Measurements from ENCODE around the gene AFF3. TPM values are rescaled to one million over a fixed set of nuclear protein-coding genes. Genes with fewer than 3 reads are reported as not detected.

AFF3 gene
- total and polyA plus RNA-seq, 2 of the 8 experiments (the other 6 are each of a cell fraction or from before 2014, with no cell fraction given): 0.27 to 3.0 TPM

DNA sequence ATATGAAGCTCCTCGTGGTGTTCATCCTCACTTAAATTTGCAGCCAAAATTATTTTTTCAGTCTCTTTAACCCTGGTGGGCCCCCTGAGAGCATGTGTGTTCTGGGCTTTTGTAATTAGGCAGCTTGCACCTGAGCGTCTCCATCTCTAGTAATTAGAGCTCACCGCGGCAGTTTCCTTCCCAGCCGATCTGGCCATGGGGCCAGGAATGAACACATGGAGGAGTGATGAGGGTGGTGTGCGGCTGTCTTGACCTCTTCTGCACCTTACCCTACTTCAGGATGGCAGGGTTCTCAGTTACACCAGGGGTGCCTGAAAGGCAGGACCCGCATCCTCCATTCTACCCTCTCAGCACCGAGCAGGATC is 98.5 kb downstream of the AFF3 start:
- H3K56ac ChIP-seq (replicated peaks; ENCODE audit: insufficient read length, low read depth, low read length): no peak overlapping the region
- H3K14ac ChIP-seq (ENCODE audit: insufficient read length): no peak overlapping the region
- no peak overlapping the region for H3K4me3 ChIP-seq (ENCODE audit: extremely low read depth in 1 of 4, insufficient read depth in 2 of 4, low read depth in 3 of 4, low read length in 4 of 4)
- H3K79me1 ChIP-seq (ENCODE audit: low read depth, low read length): no peaks in the 10 kb centered on the region
- no peaks in the 10 kb centered on the region for H3K23me2 ChIP-seq (ENCODE audit: low read depth, low read length)
- 93% methylated on average over 8 of the region's 8 CpGs; no CpG with 5 or more reads in 1 of the 2 experiments for WGBS, 2 experiments (ENCODE audit: extremely low coverage in 1 of 2, insufficient coverage in 1 of 2, insufficient read length in 1 of 2, insufficient replicate concordance in 2 of 2, low coverage in 1 of 2, low lambda C conversion rate in 2 of 2, missing lambda C conversion rate in 1 of 2)
- ChIA-PET CTCF (ENCODE audit: partially characterized antibody) (interaction anchor here (0.7 to 1.8 kb wide), 4 partner anchors 17 to 485 kb away, joined by 3 to 5 read pairs (median 3); no protein-coding TSS in a partner anchor), POLR2A (ENCODE audit: partially characterized antibody) (no interaction called here)
- no peak overlapping the region for H3K27ac ChIP-seq (ENCODE audit: low read depth, low read length)
- H2BK5ac ChIP-seq (ENCODE audit: low read depth, low read length): no peak overlapping the region
- H3K9me3 ChIP-seq (ENCODE audit: insufficient read depth in 2 of 2, low read depth in 1 of 2, low read length in 1 of 2): no peaks in the 10 kb centered on the region
- H4K20me1 ChIP-seq (replicated peaks in 1 of 2; ENCODE audit: control insufficient read depth in 1 of 2, insufficient read depth in 2 of 2, low read length in 2 of 2): no peaks in the 10 kb centered on the region
- no peak overlapping the region for H2AFZ ChIP-seq (ENCODE audit: low read length)
- no peak overlapping the region for H3K4ac ChIP-seq (replicated peaks; ENCODE audit: insufficient read length, low read depth, low read length)
- no peak overlapping the region for H3K9ac ChIP-seq (replicated peaks in 1 of 4; ENCODE audit: extremely low read depth in 1 of 4, low read depth in 3 of 4, low read length in 3 of 4)
- H4K5ac ChIP-seq (ENCODE audit: insufficient read length, low read depth, low read length): no peak overlapping the region
- no peak overlapping the region for H2BK15ac ChIP-seq (ENCODE audit: low read length)
- FAIRE-seq (no peak), DNase-seq (ENCODE audit: low read depth in 1 of 2, low spot score in 2 of 2) (no peak)
- H4K8ac ChIP-seq (ENCODE audit: extremely low read depth, insufficient read depth, low read length): no peak overlapping the region
- no peak overlapping the region for H3K23ac ChIP-seq (ENCODE audit: insufficient read length)
- H3K36me3 ChIP-seq (ENCODE audit: control insufficient read depth in 2 of 4, insufficient read depth in 4 of 4, low read length in 3 of 4): no peaks in the 10 kb centered on the region
- no peaks in the 10 kb centered on the region for H3K79me2 ChIP-seq (ENCODE audit: control insufficient read depth in 1 of 2, insufficient read depth in 2 of 2, low read length in 2 of 2)
- no peak overlapping the region for H4K91ac ChIP-seq (replicated peaks; ENCODE audit: insufficient read length, low read length)
- no peak overlapping the region for H2BK12ac ChIP-seq (ENCODE audit: low read depth, low read length)
- no peak overlapping the region for H3K4me2 ChIP-seq (ENCODE audit: insufficient read depth in 1 of 2, low read depth in 2 of 2, low read length in 2 of 2)
- no peak overlapping the region for H2AK5ac ChIP-seq (ENCODE audit: low read depth, low read length)
- no peak overlapping the region for H2BK120ac ChIP-seq (replicated peaks; ENCODE audit: low read depth, low read length)
- H3K27me3 ChIP-seq (replicated peaks in 1 of 4; ENCODE audit: control insufficient read depth in 3 of 4, extremely low read depth in 1 of 4, insufficient read depth in 3 of 4, low read length in 3 of 4): peaks cover 0 to 2% (median 0%) of the 10 kb centered on the region in 4 experiments; a peak in 1 of 7 replicates
- H3K4me1 ChIP-seq (replicated peaks in 1 of 4; ENCODE audit: control insufficient read depth in 3 of 4, insufficient read depth in 4 of 4, low read length in 3 of 4): peaks cover 0 to 7% (median 0%) of the 10 kb centered on the region in 4 experiments; a peak in 1 of 7 replicates
- H2BK20ac ChIP-seq (ENCODE audit: low read length): no peak overlapping the region
- no peak overlapping the region for H3K18ac ChIP-seq (ENCODE audit: extremely low read depth, low read length)
- TF ChIP-seq GTF2F1 (IDR thresholded peaks at IDR 0.05; ENCODE audit: borderline replicate concordance, low read depth, low read length) (no peak), CBX5 (IDR thresholded peaks at IDR 0.05; ENCODE audit: low read depth, low read length) (no peak), SRF (IDR thresholded peaks at IDR 0.05; ENCODE audit: low read depth, low read length) (no peak), EZH2 (IDR thresholded peaks at IDR 0.05; ENCODE audit: low read depth, low read length, severe bottlenecking) (no peak), HDAC2 (IDR thresholded peaks at IDR 0.05; ENCODE audit: borderline replicate concordance in 1 of 2, low read depth in 2 of 2, low read length in 2 of 2) (no peak), MAFK (IDR thresholded peaks at IDR 0.05; ENCODE audit: low read depth, low read length) (no peak), GABPA (IDR thresholded peaks at IDR 0.05; ENCODE audit: borderline replicate concordance, insufficient read depth, low read length) (no peak), EP300 (IDR thresholded peaks at IDR 0.05; ENCODE audit: borderline replicate concordance in 1 of 2, low read depth in 2 of 2, low read length in 2 of 2) (no peak), SP1 (IDR thresholded peaks at IDR 0.05; ENCODE audit: low read depth, low read length) (no peak), RXRA (IDR thresholded peaks at IDR 0.05; ENCODE audit: insufficient read depth, low read depth, low read length) (no peak), POLR2AphosphoS5 (IDR thresholded peaks at IDR 0.05; ENCODE audit: low read depth, low read length) (no peak), CTBP2 (IDR thresholded peaks at IDR 0.05; ENCODE audit: borderline replicate concordance, insufficient read depth, insufficient read length, low read length) (no peak)
- TF ChIP-seq, protein P1, sequence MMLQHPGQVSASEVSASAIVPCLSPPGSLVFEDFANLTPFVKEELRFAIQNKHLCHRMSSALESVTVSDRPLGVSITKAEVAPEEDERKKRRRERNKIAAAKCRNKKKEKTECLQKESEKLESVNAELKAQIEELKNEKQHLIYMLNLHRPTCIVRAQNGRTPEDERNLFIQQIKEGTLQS (IDR thresholded peaks at IDR 0.05; ENCODE audit: insufficient read depth, low read depth, low read length): no peak
